Esophagus muscularis mucosa (tissue), 4 donors: ENCODE measurements around the gene MZT2A. TPM values are rescaled to one million over a fixed set of nuclear protein-coding genes. Genes with fewer than 3 reads are reported as not detected.
"Not testable (repeated sequence)": the region's sequence is repeated elsewhere in the genome, so short reads cannot be mapped to it uniquely, and the experiment has no call there.

Experiments
- DNase-seq: peaks from one replicate; pipeline ENCODE4 v3.0.0-alpha.2; 2017; ENCODE audit errors: extremely low spot score
- H3K27ac ChIP-seq, 4 donors: fragments of 200-600 bp; sonication (generic); replicated peaks in 1 of 4; 1 replicate in 3 of 4; 2 replicates in 1 of 4; pipeline ENCODE4 v1.5.1; 2016 to 2019; ENCODE audit warnings: mild to moderate bottlenecking in 1 of 4
- H3K27me3 ChIP-seq, 4 donors: fragments of 200-600 bp; sonication (generic); one replicate each; pipeline versions ENCODE4 v1.5.1 to v1.6.0; 2016 to 2019
- H3K36me3 ChIP-seq, 4 donors: fragments of 200-600 bp; sonication (generic); one replicate each; pipeline ENCODE4 v1.5.1; 2016 to 2019
- H3K4me1 ChIP-seq, 4 donors: fragments of 200-600 bp; sonication (generic); one replicate each; pipeline ENCODE4 v1.5.1; 2016 to 2019
- H3K4me3 ChIP-seq, 4 donors: fragments of 200-600 bp; sonication (generic); 1 replicate in 2 of 4; 2 replicates in 2 of 4; pipeline ENCODE4 v1.5.1; 2016 to 2019; ENCODE audit warnings: mild to moderate bottlenecking in 4 of 4, moderate library complexity in 1 of 4
- H3K9me3 ChIP-seq, 4 donors: fragments of 200-600 bp; sonication (generic); 1 replicate in 3 of 4; 2 replicates in 1 of 4; pipeline ENCODE4 v1.5.1; 2016 to 2019
- EP300 ChIP-seq: sonication (generic); formaldehyde crosslinking; IDR thresholded peaks from one replicate; pipeline ENCODE4 v1.6.1; 2017; ENCODE audit warnings: antibody characterized with exemption
- POLR2A ChIP-seq: fragments of 450-650 bp; IDR thresholded peaks from one replicate; pipeline ENCODE4 v1.6.1; 2017; ENCODE audit warnings: antibody characterized with exemption, moderate library complexity, mild to moderate bottlenecking, low read depth
- POLR2AphosphoS5 ChIP-seq, 2 donors: sonication (generic); formaldehyde crosslinking; IDR thresholded peaks; one replicate each; pipeline ENCODE4 v1.6.1; 2017; ENCODE audit warnings: antibody characterized with exemption in 2 of 2
- WGBS: methylation state at CpG from one replicate; pipeline ENCODE4 v1.1.5; 2018; 5-methylcytosine and 5-hydroxymethylcytosine counted together
- intact Hi-C: fragments of 100-400 bp; cut with DNase I; formaldehyde crosslinking; loops from one replicate; pipeline ENCODE4 v1.15.1; 2023
- total RNA-seq, 4 donors: library from RNA; depleted of rRNA; stranded (reverse); fragments of >200 nt; gene quantifications; one replicate each; pipeline versions ENCODE4 v1.1.0 to v1.2.1, GENCODE V29; 2016
- TF ChIP-seq, protein P1 (sequence below), 3 experiments: fragments of 200-600 bp in 2 of 3; fragments of 450-650 bp in 1 of 3; sonication (generic) in 2 of 3; IDR thresholded peaks; one replicate each; pipeline ENCODE4 v1.5.1; 2017 to 2019; ENCODE audit warnings: antibody characterized with exemption in 3 of 3, mild to moderate bottlenecking in 2 of 3, moderate library complexity in 1 of 3

MZT2A gene
- total RNA-seq, 4 donors from 2014 or later, result 74.8 to 107 (median 88.9) TPM

GRCh38 chr2:131520526-131520925 is 28.3 kb upstream of the MZT2A start:
- no peak for DNase-seq
- Histone ChIP-seq H3K4me3 (no peak overlapping the region), H3K27me3 (no peaks in the 10 kb centered on the region), H3K36me3 (peaks cover 19 to 59% (median 42%) of the 10 kb centered on the region in 4 donors), H3K27ac (no peak overlapping the region), H3K4me1 (no peaks in the 10 kb centered on the region), H3K9me3 (no peaks in the 10 kb centered on the region)
- WGBS, result no CpG with 5 or more reads among the region's 10 CpGs
- TF ChIP-seq EP300 (no peak), POLR2AphosphoS5 (IDR thresholded peaks at IDR 0.05) (no peak), POLR2A (no peak)
- TF ChIP-seq, protein P1, sequence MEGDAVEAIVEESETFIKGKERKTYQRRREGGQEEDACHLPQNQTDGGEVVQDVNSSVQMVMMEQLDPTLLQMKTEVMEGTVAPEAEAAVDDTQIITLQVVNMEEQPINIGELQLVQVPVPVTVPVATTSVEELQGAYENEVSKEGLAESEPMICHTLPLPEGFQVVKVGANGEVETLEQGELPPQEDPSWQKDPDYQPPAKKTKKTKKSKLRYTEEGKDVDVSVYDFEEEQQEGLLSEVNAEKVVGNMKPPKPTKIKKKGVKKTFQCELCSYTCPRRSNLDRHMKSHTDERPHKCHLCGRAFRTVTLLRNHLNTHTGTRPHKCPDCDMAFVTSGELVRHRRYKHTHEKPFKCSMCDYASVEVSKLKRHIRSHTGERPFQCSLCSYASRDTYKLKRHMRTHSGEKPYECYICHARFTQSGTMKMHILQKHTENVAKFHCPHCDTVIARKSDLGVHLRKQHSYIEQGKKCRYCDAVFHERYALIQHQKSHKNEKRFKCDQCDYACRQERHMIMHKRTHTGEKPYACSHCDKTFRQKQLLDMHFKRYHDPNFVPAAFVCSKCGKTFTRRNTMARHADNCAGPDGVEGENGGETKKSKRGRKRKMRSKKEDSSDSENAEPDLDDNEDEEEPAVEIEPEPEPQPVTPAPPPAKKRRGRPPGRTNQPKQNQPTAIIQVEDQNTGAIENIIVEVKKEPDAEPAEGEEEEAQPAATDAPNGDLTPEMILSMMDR (IDR thresholded peaks at IDR 0.05), result no peak
- intact Hi-C loops, result no loop called here

DNA sequence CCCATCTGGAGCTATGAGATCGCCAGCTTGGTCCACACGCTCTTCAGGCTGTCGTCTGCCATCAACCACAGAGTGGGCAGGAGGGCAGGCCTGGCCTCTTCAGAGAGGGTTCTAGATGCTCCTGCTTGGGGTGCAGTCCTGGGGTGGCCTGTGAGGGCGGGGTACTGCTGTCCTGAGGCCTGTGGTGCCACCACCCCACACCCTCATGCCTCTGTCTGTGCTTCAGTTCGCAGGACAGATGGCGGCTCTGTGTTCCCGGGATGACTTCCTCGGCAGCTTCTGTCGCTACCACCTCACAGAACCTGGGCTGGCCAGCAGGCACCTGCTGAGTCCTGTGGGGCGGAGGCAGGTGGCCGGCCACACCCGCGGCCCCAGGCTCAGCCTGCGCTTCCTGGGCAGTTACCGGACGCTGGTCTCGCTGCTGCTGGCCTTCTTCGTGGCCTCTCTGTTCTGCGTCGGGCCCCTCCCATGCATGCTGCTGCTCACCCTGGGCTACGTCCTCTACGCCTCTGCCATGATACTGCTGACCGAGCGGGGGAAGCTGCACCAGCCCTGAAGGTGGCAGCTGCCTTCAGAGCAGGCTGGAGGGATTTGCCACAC is 27.8 kb upstream of the MZT2A start:
- H3K36me3 ChIP-seq, result peaks cover 19 to 64% (median 42%) of the 10 kb centered on the region in 4 donors
- H3K9me3 ChIP-seq, DNase-seq, H3K4me1 ChIP-seq, H3K4me3 ChIP-seq, H3K27ac ChIP-seq, intact Hi-C loops, H3K27me3 ChIP-seq: not testable (repeated sequence)
- 84% methylated on average over 12 of the region's 24 CpGs for WGBS

DNA sequence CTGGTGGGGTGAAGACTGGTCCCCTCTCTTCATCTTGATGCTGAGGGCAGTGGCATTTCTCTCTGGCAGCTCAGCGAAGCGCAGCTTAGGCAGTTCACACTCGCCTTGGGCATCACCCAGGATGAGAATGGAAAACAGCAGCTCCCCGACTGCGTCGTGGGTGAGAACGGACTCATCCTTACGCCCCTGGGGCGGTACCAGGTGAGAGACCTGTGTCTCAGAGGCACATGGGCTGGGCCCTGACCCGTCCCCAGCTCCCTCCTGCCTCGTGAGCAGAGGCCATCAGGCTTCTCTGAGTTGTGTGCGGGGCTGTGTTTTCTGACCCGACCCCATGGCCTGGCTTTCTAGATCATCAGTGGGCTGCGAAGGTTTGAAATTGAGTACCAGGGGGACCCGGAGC is 27.3 kb upstream of the MZT2A start:
- intact Hi-C loops, result no loop called here
- TF ChIP-seq POLR2AphosphoS5 (IDR thresholded peaks at IDR 0.05), result no peak
- TF ChIP-seq EP300, result no peak
- no peaks in the 10 kb centered on the region for H3K9me3 ChIP-seq
- no peaks in the 10 kb centered on the region for H3K27me3 ChIP-seq
- H3K27ac ChIP-seq, result no peak overlapping the region
- no peaks in the 10 kb centered on the region for H3K4me1 ChIP-seq
- 95% methylated on average over 4 of the region's 15 CpGs for WGBS
- H3K4me3 ChIP-seq, result no peak overlapping the region
- DNase-seq, result no peak
- peaks cover 19 to 69% (median 42%) of the 10 kb centered on the region in 4 donors for H3K36me3 ChIP-seq

DNA sequence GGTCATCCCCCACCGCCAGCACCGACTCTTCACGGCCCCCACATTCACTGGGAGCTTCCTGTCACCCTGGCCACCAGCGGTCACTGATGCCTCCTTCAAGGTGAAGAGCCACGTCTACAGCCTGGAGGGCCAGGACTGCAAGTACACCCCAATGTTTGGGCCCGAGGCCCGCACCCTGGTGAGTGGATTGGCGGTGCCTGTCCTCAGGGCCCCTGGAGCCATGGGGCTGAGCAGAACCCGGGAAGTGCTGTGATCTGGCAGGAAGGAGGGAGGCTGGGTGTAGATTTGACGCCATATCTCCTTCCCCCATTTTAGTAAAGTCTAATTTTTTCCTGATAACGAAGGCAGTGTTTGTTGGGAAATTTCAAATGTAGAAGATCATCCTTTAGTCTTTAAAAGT is 26.3 kb upstream of the MZT2A start:
- DNase-seq, H3K27ac ChIP-seq, H3K4me1 ChIP-seq, H3K4me3 ChIP-seq, H3K27me3 ChIP-seq, H3K9me3 ChIP-seq, intact Hi-C loops: not testable (repeated sequence)
- peaks cover 19 to 78% (median 49%) of the 10 kb centered on the region in 4 donors for H3K36me3 ChIP-seq
- 89% methylated on average over 3 of the region's 11 CpGs for WGBS

DNA sequence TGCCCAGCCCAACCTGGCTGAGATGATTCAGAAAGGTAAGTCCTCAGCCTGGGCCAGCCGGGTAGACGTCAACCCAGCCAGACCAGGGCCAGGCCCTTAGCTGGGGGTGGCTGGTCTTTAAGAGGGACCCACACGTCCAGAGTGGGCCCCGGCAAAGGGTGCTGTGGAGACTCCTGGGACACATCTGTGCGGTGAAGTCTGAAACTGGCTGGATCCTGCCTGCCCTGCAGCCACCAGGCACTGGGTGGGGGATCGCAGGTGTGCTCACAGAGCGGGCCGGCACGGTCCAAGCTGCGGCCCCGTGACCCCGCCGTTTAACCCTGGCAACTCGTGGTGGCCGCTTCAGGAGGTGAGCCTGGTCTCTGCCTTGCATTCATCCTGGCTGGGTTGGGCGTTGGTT is 25.7 kb upstream of the MZT2A start:
- DNase-seq, H3K4me1 ChIP-seq, H3K27me3 ChIP-seq, H3K27ac ChIP-seq, intact Hi-C loops, H3K4me3 ChIP-seq, H3K9me3 ChIP-seq: not testable (repeated sequence)
- WGBS, result 59% methylated on average over 3 of the region's 16 CpGs
- H3K36me3 ChIP-seq, result peaks cover 21 to 85% (median 55%) of the 10 kb centered on the region in 4 donors

DNA sequence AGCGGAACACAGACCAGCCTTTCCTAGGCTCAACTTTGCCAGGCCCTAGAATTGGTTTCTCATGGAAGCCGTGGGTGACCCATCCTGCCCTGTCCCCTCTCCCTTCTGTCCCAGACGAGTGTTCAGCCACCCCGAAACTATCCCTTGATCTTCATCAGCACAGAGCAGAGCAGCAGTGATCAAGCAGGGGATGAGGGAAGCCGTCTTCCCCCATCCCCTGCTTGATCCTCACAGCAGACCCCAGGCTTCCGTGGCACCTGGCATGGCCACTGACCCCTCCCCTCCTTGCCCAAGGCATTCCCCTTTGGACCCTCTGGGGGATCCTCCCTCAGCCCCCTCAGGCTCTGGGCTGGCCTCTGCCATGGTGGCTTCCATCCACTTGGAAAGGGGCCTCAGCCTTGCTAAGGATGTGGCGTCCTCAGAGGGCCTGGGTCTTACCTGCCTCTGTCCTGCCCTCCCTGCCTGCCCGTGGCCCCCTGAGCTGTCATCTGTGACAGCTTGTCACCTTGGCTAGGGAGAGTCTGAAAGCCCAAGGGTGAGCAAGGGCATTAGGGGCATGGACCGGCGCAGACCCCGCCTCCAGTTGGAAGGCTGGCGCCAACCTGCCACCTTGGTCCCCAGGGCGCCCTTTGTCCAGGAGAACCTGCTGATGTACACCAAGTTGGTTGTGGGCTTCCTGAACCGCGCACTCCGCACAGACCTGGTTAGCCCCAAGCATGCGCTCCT is 25.1 kb upstream of the MZT2A start:
- TF ChIP-seq, protein P1 (IDR thresholded peaks at IDR 0.05), result no peak
- TF ChIP-seq POLR2AphosphoS5 (IDR thresholded peaks at IDR 0.05) (no peak), EP300 (no peak), POLR2A (no peak)
- WGBS, result 87% methylated on average over 6 of the region's 17 CpGs
- Histone ChIP-seq H3K27me3 (no peaks in the 10 kb centered on the region), H3K36me3 (peaks cover 22 to 91% (median 61%) of the 10 kb centered on the region in 4 donors), H3K4me1 (no peaks in the 10 kb centered on the region), H3K27ac (no peak overlapping the region), H3K9me3 (no peaks in the 10 kb centered on the region), H3K4me3 (no peak overlapping the region)
- intact Hi-C loops, result no loop called here
- DNase-seq, result no peak
